ENCODE results near the gene PIGBOS1. TPM values are rescaled to one million over a fixed set of nuclear protein-coding genes. Genes with fewer than 3 reads are reported as not detected.

PIGBOS1 gene
- total and polyA plus RNA-seq, 9 of the 15 experiments (the other 6 are each of a cell fraction or from before 2014, with no cell fraction given): 25.2 to 76.2 (median 46.0) TPM

- no peak for TF ChIP-seq CREB5 (CRISPR knock-in tag; IDR thresholded peaks at IDR 0.05)
- TF ChIP-seq CCNT2 (IDR thresholded peaks at IDR 0.05; ENCODE audit: borderline replicate concordance, extremely low read depth, insufficient read length, low read depth, low read length): no peak
- no peak for TF ChIP-seq ZNF134 (CRISPR knock-in tag; conservative IDR thresholded peaks at IDR 0.05)
These were observed 48.1 kb upstream of the PIGBOS1 start (continued) for GRCh38 chr15:55366981-55367380.

- Histone ChIP-seq H3K4me2 (ENCODE audit: insufficient read depth, low read length) (no peak overlapping the region), H3K9me3 (replicated peaks; ENCODE audit: control insufficient read depth, insufficient read depth, low read depth, low read length) (no peaks in the 10 kb centered on the region), H3K9ac (ENCODE audit: insufficient read depth in 1 of 2, low read depth in 2 of 2, low read length in 2 of 2) (no peak overlapping the region), H3K27ac (ENCODE audit: extremely low read depth, low read depth, low read length) (no peak overlapping the region), H4K20me1 (replicated peaks; ENCODE audit: control insufficient read depth, insufficient read depth, low read length) (no peaks in the 10 kb centered on the region), H3K36me3 (ENCODE audit: control insufficient read depth, insufficient read depth, low read length) (peaks cover 39% of the 10 kb centered on the region; the same call in 2 of the 3 replicates), H2AFZ (ENCODE audit: low read depth, low read length) (no peak overlapping the region), H3K4me3 (no peak overlapping the region), H3K27me3 (ENCODE audit: control insufficient read depth in 2 of 2, insufficient read depth in 2 of 2, low read length in 2 of 2) (no peaks in the 10 kb centered on the region), H3K79me2 (ENCODE audit: control insufficient read depth, insufficient read depth, low read length) (no peaks in the 10 kb centered on the region), H3K9me1 (ENCODE audit: control insufficient read depth, insufficient read depth, low read length) (no peaks in the 10 kb centered on the region), H3K4me1 (replicated peaks in 1 of 2; ENCODE audit: control insufficient read depth in 2 of 2, insufficient read depth in 2 of 2, low read length in 2 of 2) (no peaks in the 10 kb centered on the region)
- no peak for DNase-seq (ENCODE audit: extremely low read depth in 1 of 4, low spot score in 3 of 4)
- in situ Hi-C loops (cut with MboI): no loop called here
- no peak for FAIRE-seq
- CTCF ChIA-PET (ENCODE audit: low intra/inter-chr PET ratio): no interaction called here
- TF ChIP-seq ZNF121 (CRISPR knock-in tag; conservative IDR thresholded peaks at IDR 0.05): peak; percentile 73
- TF ChIP-seq CBX8 (IDR thresholded peaks at IDR 0.05; ENCODE audit: borderline replicate concordance, extremely low read depth, low read depth, low read length, poor library complexity, severe bottlenecking): no peak
- no TSS peak for BruUV-seq (replicated peaks)
- WGBS (ENCODE audit: insufficient coverage, low coverage, missing lambda C conversion rate): 100% methylated on average over 2 of the region's 2 CpGs
- ATAC-seq: no peak
- intact Hi-C loops (cut with micrococcal nuclease): no loop called here
- POLR2A ChIA-PET: interaction anchor here (0.7 to 1.6 kb wide), 2 partner anchors 23 to 78 kb away, joined by 3 read pairs; no protein-coding TSS in a partner anchor
These were observed 43.7 kb upstream of the PIGBOS1 start for GRCh38 chr15:55362641-55363040.
